HG03175 (cell line): Measurements from ENCODE around the gene SPATA18.
A peak's percentile ranks its signal among the peaks of the same experiment; 100 is the strongest.

Source experiments
- ATAC-seq: cut with Tn5 transposase; IDR thresholded peaks from one replicate; pipeline ENCODE4 v1.9.1; 2021; ENCODE audit warnings: mild to moderate bottlenecking, moderate library complexity; ENCODE audit not compliant: unreplicated experiment

The SPATA18 gene, protein sequence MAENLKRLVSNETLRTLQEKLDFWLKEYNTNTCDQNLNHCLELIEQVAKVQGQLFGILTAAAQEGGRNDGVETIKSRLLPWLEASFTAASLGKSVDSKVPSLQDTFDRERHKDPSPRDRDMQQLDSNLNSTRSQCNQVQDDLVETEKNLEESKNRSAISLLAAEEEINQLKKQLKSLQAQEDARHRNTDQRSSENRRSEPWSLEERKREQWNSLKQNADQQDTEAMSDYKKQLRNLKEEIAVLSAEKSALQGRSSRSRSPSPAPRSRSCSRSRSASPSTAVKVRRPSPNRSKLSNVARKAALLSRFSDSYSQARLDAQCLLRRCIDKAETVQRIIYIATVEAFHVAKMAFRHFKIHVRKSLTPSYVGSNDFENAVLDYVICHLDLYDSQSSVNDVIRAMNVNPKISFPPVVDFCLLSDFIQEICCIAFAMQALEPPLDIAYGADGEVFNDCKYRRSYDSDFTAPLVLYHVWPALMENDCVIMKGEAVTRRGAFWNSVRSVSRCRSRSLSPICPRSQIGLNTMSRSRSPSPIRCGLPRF

DNA sequence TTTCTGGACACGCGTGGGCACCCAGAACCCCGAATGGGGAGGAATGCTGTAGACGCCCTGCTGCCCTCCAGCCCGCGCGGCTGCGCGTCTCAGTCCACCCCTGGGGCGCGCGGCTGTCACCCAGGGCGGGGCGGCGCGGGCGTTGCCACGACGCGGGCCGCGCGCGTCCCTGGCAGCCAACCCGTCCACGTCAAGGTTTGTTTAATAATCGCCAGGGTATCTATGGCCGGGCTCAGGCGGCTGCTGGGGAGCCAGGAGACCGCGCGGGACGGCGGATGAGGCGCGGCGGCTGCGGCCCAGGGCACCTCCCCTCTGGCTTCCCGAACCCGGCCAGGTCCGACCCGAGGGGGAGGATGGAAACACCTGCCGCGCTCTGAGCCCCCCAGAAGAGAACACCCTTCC is at the start of gene SPATA18:
TSS of gene SPATA18 (plus strand) at position 92 of the 402 bp plus-strand sequence. CDS start 401 bp downstream, outside the sequence.
- peak; percentile 49 for ATAC-seq

DNA sequence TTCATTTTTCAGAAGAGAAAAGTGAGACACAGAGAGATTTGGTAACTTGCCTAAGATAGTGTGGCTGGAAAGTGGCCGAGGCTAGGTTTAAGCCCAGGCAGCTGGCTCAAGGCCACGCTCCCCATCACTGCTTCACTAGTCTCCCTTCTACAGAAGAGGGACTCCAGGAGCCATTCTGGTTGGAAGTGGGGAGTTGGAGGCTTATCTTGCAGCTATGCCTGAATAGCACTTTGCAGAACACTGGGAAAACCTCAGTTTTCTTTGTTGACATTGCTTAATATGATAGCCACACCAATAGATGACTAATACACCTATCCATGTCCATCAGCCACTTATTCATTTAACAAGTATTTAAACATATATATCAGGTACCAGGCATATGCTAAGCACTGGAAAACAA is 49.5 kb upstream of the SPATA18 start:
- no peak for ATAC-seq

- ATAC-seq: no peak
These were observed 46.7 kb upstream of the SPATA18 start for GRCh38 chr4:52004414-52004813.

GRCh38 chr4:52005604-52006273 is 45.4 kb upstream of the SPATA18 start:
- ATAC-seq: no peak

- no peak for ATAC-seq
These were observed 44.2 kb upstream of the SPATA18 start for GRCh38 chr4:52006887-52007286.

GRCh38 chr4:52010986-52011385 is 40.1 kb upstream of the SPATA18 start:
- no peak for ATAC-seq

GRCh38 chr4:52012651-52013050 is 38.5 kb upstream of the SPATA18 start:
- no peak for ATAC-seq

DNA sequence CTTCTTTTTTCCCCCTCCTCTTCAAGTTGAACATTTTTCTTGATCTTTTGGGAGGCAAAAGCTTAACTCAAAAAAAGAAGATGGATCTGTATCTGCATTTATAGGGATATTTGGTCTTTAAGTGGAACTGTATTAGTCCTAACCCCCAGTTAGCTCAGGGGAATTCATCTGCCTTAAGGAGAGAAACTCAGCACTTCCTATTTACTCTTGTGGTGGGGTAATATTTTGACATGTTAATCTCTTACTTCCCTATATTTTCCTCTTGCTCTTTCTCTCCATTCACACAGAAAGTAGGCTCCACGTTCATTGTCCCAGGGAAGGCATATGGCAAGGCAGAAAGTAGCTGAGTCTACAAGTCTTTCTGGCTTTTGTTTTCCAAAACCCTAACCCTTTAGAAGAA is 36.2 kb upstream of the SPATA18 start:
- ATAC-seq: no peak

DNA sequence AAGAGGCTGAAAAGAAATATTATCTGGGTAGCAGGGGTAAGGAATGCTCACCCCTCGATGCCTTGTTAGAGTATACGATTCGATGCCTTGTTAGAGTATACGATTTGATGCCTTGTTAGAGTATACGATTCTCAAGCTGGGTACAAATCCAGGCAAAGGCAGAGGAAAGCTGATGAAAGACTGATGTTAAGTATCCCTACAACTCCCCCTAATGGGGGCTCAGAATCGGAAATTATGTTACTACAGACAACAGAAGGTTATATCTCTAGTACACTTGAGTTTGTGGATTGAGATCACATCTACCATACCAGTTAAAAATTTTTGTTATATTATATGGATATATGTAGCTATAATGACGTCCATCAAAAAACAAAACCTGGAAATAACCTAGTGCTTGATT is 35.7 kb upstream of the SPATA18 start:
- ATAC-seq: no peak

DNA sequence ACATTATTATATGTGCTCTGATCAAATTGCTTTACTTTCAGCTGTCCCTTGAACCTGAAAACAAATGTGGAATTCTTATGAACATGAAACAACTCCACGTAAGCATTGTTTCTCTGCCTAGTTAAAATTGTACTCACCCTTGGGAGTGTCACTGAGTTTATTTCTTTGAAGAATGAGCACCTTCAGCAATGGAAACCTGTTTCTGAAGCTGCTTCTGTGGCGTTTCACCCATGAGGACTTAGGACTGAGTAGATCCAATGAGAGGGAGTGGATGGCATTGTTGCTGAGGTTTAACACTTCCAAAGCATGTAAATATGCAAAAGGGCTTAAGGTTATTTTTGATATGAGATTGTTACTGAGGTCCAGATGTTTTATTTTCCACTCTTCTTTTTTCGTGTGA is 34.1 kb upstream of the SPATA18 start:
- ATAC-seq: no peak

DNA sequence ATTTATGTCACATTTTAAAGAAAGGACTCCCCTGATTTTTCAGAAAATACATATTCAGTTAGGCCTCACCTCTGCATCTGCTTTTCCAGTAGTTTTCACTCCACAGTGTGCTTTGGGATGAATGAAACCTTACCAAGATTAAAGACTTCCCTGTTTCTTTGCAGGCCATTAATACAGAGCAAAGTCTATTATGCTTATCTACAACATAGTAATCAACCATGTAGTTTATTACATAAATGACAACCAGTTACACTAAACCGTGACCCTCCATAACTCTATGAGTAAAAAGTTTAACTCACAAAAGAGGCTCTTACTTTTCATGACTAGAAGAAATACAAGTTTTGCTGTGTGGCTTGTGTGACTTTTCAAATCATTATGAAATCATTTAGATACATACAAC is 33.3 kb upstream of the SPATA18 start:
- ATAC-seq: no peak

- ATAC-seq: no peak
These were observed 31.0 kb upstream of the SPATA18 start, which contains the start of gene LRRC66 for GRCh38 chr4:52019936-52020657. TSS of gene LRRC66 (minus strand) at chr4:52020363. CDS start at chr4:52017613, 2,750 bp downstream.

GRCh38 chr4:52028970-52029369 is 22.1 kb upstream of the SPATA18 start:
- no peak for ATAC-seq

GRCh38 chr4:52032005-52032404 is 19.1 kb upstream of the SPATA18 start:
- no peak for ATAC-seq

DNA sequence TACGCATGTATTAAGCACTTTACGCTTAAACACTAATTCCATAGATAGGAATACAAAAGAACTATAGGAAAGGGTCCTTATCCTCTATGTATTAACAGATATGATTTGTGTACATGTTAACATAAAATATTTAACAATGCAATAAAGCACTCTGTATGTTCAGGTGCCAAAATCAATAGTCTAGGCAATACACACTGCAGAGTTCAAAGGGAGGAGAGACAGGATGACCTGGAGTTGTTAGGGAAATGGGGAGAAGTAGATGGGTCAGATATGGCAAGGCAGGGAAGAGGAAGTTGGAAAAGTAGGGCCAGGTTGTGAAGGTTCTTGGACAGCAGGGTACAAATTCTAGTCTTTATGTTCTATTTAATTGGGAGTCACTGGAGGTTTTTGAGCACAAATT is 15.9 kb upstream of the SPATA18 start:
- no peak for ATAC-seq

GRCh38 chr4:52036886-52037530 is 14.1 kb upstream of the SPATA18 start:
- ATAC-seq: no peak

DNA sequence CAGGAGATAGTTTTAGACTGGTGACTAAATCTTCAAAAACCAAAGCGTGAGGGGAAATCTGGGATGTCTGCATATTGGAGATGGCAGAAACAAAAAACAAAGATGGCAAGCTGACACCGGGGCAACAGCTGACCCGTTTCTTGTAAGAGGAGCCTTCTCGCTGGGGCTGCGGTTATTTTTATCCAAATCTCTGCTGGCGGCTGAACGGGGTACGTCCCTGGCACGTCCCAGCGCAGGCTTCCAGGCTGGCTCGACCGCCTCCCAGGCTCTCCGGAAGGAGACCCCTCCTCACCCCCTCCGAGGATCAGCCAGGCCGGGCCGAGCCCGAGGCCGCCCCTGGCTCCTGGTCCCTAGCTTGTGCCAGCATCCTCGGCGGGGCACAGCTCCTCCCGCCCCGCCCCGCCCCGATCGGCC is 13.4 kb upstream of the SPATA18 start:
- ATAC-seq: peak; percentile 49

- ATAC-seq: peak; percentile 87
These were observed 12.8 kb upstream of the SPATA18 start, which contains the start of gene SGCB for GRCh38 chr4:52038103-52038912. TSS of gene SGCB (minus strand) at chr4:52038299. CDS start at chr4:52038259, 40 bp downstream.

- no peak for ATAC-seq
These were observed 6.1 kb upstream of the SPATA18 start for GRCh38 chr4:52045028-52045427.

DNA sequence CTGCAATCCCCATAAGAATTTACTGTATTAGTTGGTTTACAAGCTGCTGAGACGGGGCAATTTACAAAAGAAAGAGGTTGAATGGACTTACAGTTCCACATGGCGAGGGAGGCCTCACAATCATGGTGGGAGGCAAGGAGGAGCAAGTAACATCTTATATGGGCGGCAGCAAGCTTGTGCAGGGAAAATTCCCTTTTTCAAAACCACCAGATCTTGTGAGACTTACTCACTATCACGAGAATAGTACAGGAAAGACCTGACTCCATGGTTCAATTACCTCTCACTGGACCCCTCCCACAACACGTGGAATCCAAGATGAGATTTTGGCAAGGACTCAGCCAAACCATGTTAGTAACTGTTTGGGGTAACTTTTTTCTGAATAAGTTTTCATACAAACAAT is 1.8 kb upstream of the SPATA18 start:
- no peak for ATAC-seq
